GM19452 (cell line): Measurements from ENCODE around the gene MT3.

Experiments
- ATAC-seq: cut with Tn5 transposase; IDR thresholded peaks from one replicate; pipeline ENCODE4 v1.9.1; 2021; ENCODE audit not compliant: unreplicated experiment

The MT3 gene

DNA sequence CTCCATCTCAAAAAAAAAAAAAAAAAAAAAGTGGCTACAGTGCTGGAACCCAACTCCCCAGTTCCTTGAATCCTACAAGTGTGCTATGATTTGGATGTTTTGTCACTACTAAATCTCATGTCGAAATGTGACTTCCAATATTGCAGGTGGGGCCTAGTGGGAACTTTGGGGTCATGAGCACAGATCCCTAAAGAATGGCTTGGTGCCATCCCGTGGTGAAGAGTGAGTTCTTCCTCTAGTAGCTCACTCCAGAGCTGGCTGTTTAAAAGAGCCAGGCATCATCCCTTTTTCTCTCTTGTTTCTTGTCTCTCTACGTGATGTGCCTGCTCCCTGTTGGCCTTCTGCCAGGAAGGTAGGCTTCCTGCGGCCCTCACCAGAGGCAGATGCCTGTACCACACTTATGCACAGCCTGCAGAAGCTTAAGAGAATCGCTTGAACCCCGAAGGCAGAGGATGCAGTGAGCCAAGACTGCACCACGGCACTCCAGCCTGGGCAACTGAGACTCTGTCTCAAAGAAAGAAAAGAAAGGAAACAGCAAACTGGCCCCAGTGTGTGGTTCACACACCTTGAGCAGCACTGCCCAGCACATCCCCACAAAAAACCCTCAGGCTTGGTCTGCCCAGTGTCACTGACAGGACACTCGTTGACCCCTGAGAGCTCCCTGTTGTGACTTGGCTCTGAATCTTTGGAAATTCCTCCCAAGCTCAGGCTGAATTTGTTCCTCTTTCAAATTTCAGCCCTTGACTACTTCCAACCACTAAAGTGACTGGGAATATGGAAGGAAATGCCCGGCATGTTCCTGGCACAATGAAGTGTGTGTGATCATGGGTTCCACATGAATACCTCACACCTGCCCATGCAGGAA, 39.4 kb downstream of the MT3 start:
- no peak for ATAC-seq

- ATAC-seq, result no peak
Measured at GRCh38 chr16:56629531-56629930, 40.2 kb downstream of the MT3 start.

- peak; percentile 85 for ATAC-seq
Measured at GRCh38 chr16:56630134-56630533, 40.8 kb downstream of the MT3 start.

DNA sequence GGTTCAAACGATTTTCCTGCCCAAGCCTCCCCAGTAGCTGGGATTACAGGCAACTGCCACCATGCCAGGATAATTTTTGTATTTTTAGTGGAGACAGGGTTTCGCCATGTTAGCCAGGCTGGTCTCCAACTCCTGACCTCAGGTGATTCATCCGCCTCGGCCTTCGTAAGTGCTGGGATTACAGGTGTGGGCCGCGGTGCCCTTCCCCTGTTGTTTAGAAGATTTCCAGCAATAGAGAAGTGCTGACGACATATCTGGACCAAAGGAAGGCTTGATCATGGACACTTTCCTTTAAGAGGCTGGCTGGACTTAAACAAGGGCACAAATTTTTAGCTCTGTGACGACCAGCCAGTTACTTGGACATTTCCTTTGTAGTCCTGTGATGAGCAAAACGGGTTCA, 41.9 kb downstream of the MT3 start:
- no peak for ATAC-seq

DNA sequence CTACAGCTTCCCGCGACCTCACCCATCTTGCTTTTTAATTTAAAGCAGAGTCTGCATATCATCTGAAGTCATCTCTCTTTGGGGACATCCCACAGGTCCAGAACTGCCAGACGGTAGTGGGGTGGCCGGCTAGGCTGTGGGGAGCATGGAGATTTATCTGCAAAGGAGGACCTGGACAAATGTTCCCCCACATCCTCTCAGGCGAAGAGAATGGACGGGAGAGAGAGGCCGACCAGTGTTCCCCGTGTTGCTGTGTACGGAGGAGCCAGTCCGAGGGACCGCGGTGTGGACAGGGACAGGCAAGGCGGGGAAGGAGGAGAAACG, 42.5 kb downstream of the MT3 start:
- no peak for ATAC-seq

DNA sequence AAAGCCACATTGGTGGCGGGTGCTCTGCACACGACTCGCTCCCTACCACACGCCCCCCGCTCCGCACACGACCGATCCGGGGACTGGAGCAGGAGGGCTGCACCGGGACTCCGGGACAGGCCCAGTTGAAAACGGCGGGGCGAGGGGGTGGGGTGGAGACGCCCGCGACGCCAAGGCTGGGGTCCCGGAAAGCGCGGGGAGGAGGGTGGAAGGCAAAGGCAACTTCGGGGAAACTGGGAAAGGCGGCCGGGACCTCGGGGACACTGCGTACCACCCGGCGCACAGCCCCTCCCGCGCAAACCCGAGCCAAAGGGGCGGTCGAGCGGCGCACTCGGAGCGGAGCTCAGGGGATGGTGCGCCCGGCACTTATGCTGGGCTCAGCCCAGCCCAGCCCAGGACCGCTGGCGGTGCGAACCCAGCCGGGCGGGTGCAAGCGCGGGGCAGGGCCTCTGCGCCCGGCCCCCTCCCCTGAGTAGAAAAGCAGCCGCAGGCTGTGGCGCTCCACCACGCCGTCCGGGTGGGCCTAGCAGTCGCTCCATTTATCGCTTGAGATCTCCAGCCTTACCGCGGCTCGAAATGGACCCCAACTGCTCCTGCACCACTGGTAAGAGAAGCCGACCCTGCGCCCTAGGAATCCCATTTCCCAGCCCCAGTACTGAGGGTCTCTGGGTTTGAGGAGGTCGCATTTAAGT, 43.0 kb downstream of the MT3 start, which contains the start of gene MT1M:
TSS of gene MT1M (plus strand) at position 504 of the 692 bp plus-strand sequence. CDS start at position 577, 73 bp downstream.
- no peak for ATAC-seq

DNA sequence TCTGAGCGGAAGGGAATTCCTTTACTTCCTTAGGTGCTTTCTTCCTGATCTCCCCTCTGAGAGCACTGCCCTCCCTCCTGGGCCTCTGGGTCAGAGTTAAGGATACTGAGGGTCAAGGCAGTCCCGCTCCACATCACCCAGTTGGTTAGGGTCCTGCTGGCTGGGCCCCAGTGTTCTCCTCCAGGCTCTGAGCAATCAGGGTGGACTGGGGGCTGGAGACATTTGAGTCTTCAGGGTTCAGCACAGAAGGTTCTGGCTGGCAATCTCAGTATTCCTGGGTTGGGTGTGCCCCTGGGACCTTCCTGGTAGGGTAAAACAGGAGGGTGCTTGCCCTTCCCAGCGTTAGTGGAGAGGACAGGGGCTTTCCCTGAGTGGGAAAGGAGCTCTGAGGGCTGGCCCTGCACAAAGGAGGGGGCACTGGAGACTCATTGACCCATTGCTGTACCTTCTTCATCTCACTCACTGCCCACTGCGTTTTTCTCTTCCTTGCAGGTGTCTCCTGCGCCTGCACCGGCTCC, 43.6 kb downstream of the MT3 start:
- ATAC-seq, result no peak

GRCh38 chr16:56633535-56633934, 44.2 kb downstream of the MT3 start:
- no peak for ATAC-seq

- no peak for ATAC-seq
Measured at GRCh38 chr16:56634715-56635440, 45.5 kb downstream of the MT3 start.

DNA sequence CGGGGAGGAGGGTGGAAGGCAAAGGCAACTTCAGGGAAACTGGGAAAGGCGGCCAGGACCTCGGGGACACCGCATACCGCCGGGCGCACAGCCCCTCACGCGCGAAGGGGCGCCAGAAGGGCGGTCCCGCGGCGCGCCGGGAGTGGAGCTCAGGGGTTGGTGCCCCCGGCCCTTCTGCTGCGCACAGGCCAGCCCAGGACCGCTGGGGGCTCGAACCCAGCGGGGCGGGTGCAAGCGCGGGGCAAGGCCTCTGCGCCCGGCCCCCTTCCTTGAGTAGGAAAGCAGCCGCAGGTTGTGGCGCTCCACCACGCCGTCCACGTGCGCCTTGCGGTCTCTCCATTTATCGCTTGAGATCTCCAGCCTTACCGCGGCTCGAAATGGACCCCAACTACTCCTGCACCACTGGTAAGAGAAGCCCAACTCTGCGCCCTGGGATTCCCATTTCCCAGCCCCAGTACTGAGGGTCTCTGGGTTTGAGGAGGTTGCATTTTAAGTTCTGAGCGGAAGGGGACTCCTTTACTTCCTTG, 46.2 kb downstream of the MT3 start:
- ATAC-seq, result no peak

DNA sequence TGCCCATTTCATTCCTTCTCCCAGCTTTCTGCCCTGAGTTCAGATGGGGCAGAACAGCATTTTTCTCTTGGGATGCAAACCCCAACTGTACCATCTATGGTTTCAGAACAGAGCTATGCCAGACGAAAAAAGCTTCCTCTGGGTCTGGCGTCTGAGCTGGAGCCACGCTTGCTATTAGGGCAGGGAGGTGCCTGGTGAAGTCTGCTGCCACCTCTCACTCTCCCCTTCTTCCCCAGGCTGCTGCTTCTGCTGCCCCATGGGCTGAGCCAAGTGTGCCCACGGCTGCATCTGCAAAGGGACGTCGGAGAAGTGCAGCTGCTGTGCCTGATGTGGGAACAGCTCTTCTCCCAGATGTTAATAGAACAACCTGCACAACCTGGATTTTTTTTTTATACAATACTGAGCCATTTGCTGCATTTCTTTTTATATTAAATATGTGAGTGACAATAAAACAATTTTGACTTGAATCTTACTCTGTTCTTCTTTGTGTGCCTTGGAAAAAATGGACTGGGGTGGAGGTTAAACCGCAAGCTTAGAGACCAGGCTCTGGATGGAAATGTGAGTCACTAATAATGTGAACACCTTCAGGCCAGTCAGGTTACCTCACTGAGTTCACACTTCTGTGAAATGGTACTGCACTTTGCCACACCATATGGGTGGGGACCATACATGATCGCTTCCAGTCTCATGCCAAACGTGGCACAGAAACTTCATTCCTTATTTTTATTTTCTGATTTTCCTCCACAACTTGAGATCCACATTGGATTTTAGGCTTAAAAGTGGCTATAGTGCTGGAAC, 47.5 kb downstream of the MT3 start:
- ATAC-seq, result no peak

GRCh38 chr16:56637814-56638750, 48.8 kb downstream of the MT3 start, which contains the start of gene MT1A:
TSS of gene MT1A (plus strand) at chr16:56638666. CDS start at chr16:56638739, 73 bp downstream.
- no peak for ATAC-seq

DNA sequence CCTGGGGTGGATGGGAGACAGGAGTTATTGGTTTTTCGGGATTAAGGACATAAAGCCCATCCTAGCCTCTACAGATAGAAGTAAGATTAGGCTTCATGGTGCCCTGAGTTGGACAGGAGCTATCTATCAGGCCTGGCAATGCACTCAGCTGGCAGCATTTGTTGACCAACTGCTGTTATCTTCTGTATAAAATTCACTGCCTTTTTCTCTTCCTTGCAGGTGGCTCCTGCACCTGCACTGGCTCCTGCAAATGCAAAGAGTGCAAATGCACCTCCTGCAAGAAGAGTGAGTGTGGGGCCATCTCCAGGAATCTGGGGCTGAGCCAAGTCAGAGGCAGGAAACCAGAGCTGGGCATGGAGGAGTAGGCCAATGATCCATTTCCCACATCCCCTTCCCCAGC, 49.7 kb downstream of the MT3 start:
- ATAC-seq, result no peak

GRCh38 chr16:56640076-56640475, 50.7 kb downstream of the MT3 start:
- no peak for ATAC-seq
